ENCODE results near the gene GNAZ.

GNAZ gene

DNA sequence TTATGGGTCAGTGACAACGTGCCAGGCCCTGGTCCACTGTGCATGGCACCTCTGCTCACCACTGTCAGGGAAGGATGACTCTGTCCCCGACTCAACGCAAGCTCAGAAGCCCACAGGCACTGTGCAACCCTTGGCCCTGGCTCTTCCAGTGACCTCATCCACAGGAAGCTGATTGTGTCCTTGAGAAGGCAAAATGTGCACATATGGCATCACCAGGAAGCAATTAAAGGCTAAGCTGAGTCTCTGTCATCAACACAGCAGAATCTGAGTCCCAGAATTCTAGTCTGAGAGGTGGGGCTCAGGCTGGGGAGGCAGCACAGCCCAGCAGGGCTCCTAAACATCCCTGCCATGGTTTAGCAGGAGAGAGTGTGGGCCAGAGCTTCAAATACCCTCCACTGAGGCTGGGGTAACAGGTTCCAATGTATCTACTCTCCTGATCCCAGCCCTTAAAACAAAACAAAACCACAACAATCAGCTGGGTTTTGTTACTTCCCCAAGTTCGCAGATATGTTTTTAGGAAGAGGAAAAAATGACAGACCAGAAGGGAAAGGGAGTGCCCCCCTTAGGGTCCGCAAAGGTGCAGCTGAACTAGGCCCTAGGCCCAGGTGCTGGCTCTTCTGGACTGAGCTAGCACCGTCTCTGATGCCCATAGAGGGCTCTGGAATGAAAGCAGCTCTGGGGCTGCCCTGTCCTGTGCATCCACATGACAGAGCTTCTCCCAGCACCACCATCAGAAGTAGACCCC lies 33.5 kb upstream of the GNAZ start:
- Histone ChIP-seq H3K27ac (no peak overlapping the region), H3K4me3 (no peak overlapping the region)
- TF ChIP-seq, protein P1, sequence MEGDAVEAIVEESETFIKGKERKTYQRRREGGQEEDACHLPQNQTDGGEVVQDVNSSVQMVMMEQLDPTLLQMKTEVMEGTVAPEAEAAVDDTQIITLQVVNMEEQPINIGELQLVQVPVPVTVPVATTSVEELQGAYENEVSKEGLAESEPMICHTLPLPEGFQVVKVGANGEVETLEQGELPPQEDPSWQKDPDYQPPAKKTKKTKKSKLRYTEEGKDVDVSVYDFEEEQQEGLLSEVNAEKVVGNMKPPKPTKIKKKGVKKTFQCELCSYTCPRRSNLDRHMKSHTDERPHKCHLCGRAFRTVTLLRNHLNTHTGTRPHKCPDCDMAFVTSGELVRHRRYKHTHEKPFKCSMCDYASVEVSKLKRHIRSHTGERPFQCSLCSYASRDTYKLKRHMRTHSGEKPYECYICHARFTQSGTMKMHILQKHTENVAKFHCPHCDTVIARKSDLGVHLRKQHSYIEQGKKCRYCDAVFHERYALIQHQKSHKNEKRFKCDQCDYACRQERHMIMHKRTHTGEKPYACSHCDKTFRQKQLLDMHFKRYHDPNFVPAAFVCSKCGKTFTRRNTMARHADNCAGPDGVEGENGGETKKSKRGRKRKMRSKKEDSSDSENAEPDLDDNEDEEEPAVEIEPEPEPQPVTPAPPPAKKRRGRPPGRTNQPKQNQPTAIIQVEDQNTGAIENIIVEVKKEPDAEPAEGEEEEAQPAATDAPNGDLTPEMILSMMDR (IDR thresholded peaks at IDR 0.05): no peak
- DNase-seq (ENCODE audit: low spot score): no peak

DNA sequence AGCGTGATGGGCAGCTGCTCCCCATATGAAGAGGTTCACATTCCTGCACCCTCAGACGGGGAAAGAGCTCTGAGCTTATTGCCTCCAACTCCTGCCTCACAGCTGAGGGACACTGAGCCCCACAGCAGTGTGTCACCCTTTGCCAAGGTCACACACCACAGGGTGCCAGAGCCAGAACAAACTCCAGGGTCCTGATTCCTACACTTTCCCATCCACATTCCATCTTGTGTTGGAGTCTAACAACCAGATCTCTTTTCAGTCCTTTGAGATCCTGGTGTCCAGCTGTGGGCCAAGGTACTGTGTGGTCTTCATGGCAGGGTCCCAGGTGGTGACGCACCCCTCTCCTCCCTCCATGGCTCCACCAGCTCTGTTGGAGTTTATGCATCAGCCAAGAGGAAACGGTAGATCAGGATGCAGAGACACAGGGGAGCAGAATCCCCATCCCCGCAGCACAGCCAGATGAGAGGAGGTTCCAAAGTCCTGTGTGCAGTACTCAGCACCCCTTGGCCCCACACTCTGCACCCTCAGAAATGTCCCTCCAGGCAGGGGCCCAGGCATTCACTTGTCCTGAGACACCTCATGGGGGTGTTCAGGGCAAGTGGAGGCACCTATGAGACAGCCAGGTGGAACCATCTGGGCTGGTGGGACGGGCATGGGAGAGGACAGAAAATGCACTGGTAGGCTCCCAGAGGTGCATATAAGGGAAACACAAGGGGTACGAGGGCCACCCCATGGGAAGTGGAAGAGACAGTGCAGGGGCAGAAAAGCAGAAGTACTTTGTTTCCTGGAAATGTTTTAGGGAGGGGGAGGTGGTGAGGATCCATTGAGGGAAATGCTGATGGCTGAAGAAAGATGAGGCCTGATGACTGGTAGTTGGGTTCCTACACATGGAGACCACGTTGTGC lies 32.6 kb upstream of the GNAZ start:
- Histone ChIP-seq H3K4me3 (no peak overlapping the region), H3K27ac (no peak overlapping the region)
- no peak for DNase-seq (ENCODE audit: low spot score)
- TF ChIP-seq, protein P1 (IDR thresholded peaks at IDR 0.05): no peak

DNA sequence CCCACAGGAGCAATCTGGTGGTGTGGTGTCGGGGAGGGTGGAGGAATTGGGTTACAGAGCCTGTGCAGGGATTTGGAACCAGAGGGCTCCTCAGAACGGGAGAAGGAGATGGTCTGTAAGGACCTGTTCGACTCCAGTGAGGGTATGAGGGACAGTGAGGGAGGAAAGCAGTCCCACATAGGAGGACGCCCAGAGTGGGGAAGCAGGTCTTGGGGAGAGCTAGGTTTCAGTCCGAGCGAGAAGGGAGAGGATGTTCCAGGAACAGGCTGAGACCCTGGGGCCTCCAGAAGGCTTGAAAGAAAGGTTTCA lies 32.0 kb upstream of the GNAZ start:
- TF ChIP-seq, protein P1 (IDR thresholded peaks at IDR 0.05): no peak
- no peak overlapping the region for H3K4me3 ChIP-seq

DNA sequence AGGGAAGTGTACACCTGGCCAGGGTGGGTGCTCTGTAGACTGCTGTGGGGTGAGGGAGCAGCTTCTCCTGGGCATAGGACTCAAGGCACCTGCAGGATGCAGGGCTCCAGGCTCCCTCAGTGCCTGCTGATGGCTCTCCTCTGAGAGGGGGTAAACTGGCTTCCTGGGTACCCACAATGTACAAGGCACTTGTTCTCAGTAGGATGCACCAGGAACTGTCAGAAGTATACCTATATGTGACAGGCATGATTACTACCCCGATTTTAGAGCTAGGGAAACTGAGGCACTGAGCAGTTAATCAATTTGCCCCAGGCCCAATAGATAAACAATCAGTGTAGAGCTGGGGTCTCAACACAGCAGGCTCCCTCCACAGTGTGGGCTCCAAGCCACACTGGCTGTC lies 31.4 kb upstream of the GNAZ start:
- no peak for DNase-seq (ENCODE audit: low spot score)
- TF ChIP-seq, protein P1 (IDR thresholded peaks at IDR 0.05): no peak
- H3K27ac ChIP-seq: no peak overlapping the region
- H3K4me3 ChIP-seq: no peak overlapping the region

More for the DNA sequence above, 32.0 kb upstream of the GNAZ start:
- no peak for DNase-seq (ENCODE audit: low spot score)
- H3K27ac ChIP-seq: no peak overlapping the region

DNA sequence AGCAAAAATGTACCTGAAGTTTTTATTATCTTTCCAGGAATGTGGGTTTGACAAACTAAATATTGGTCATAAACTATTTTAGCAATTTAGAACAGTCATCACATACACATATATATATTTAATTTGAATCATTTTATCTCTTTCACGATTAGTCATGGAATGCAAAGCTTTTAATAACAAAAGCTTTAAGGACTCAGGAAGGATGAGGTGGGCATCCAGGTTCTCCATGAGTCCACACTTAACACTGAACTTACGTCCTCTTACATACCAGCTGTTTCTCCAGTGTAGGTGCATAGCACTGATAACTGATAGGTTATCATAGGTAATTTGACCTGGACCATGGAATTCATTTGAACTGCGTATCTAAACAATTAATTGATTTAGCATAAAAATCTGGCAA lies 28.1 kb upstream of the GNAZ start:
- no peak for DNase-seq (ENCODE audit: low spot score)
- TF ChIP-seq, protein P1 (IDR thresholded peaks at IDR 0.05): no peak
- no peak overlapping the region for H3K4me3 ChIP-seq
- H3K27ac ChIP-seq: no peak overlapping the region

DNA sequence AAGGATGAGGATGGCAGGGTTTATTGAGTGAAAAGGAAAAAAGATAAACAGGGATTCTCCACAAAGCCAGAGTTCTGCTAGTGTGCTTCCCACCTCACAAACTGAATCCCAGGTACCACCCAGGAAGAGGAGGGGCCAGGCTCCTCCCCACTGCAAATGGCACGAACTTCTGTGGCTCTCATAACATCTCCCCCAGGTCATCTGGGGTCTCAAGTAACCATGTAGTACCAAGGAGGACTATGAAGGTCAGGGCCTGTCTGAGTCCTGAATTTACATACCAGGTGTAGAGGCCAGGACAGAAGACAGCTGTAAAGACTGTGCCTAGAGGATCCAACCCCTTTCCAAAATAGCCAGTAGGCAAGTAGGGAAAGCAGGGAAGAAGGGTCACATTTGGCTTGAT lies 25.7 kb upstream of the GNAZ start:
- no peak overlapping the region for H3K4me3 ChIP-seq
- no peak for DNase-seq (ENCODE audit: low spot score)
- TF ChIP-seq, protein P1 (IDR thresholded peaks at IDR 0.05): no peak
- no peak overlapping the region for H3K27ac ChIP-seq

All from coronary artery (tissue), 2 donors.